Superior temporal gyrus (tissue), 1 donor: ENCODE data around the gene PRIMPOL.
"Not testable (repeated sequence)": the region's sequence is repeated elsewhere in the genome, so short reads cannot be mapped to it uniquely, and the experiment has no call there.

Experiments
- DNase-seq: peaks from one replicate; pipeline ENCODE4 v3.0.0-alpha.2; 2016; ENCODE audit errors: extremely low spot score

PRIMPOL gene

GRCh38 chr4:184706453-184706852, 56.9 kb downstream of the PRIMPOL start:
- DNase-seq, result no peak

GRCh38 chr4:184712322-184712721, 62.8 kb downstream of the PRIMPOL start:
- DNase-seq, result no peak

- DNase-seq, result no peak
Measured at GRCh38 chr4:184713887-184714286, 64.3 kb downstream of the PRIMPOL start.

GRCh38 chr4:184715526-184715925, 66.0 kb downstream of the PRIMPOL start:
- DNase-seq, result no peak

- DNase-seq, result no peak
Measured at GRCh38 chr4:184719407-184719806, 69.9 kb downstream of the PRIMPOL start.

GRCh38 chr4:184721254-184721653, 71.7 kb downstream of the PRIMPOL start:
- DNase-seq, result no peak

- DNase-seq, result no peak
Measured at GRCh38 chr4:184722798-184723197, 73.3 kb downstream of the PRIMPOL start.

- DNase-seq, result no peak
Measured at GRCh38 chr4:184727430-184727829, 77.9 kb downstream of the PRIMPOL start.

GRCh38 chr4:184728858-184729257, 79.3 kb downstream of the PRIMPOL start:
- no peak for DNase-seq

GRCh38 chr4:184729946-184730345, 80.4 kb downstream of the PRIMPOL start:
- DNase-seq, result no peak

GRCh38 chr4:184731056-184731455, 81.5 kb downstream of the PRIMPOL start:
- DNase-seq, result no peak

- DNase-seq, result no peak
Measured at GRCh38 chr4:184732126-184732525, 82.6 kb downstream of the PRIMPOL start.

- DNase-seq, result peak; percentile 99
Measured at GRCh38 chr4:184733654-184734524, 84.4 kb downstream of the PRIMPOL start, which contains the start of gene CENPU. Gene CENPU (minus strand): TSS chr4:184734096. CDS start chr4:184734062, 34 bp downstream.

- DNase-seq, result no peak
Measured at GRCh38 chr4:184734758-184735157, 85.2 kb downstream of the PRIMPOL start.

GRCh38 chr4:184739575-184739974, 90.0 kb downstream of the PRIMPOL start:
- DNase-seq, result not testable (repeated sequence)

GRCh38 chr4:184740980-184741391, 91.4 kb downstream of the PRIMPOL start:
- DNase-seq, result no peak

- not testable (repeated sequence) for DNase-seq
Measured at GRCh38 chr4:184741651-184742050, 92.1 kb downstream of the PRIMPOL start.

- no peak for DNase-seq
Measured at GRCh38 chr4:184743650-184744049, 94.1 kb downstream of the PRIMPOL start.

- DNase-seq, result no peak
Measured at GRCh38 chr4:184744236-184744635, 94.7 kb downstream of the PRIMPOL start.
